ENCODE results near the gene SOAT2. TPM values are rescaled to one million over a fixed set of nuclear protein-coding genes. Genes with fewer than 3 reads are reported as not detected.

Gene SOAT2
- total RNA-seq, 1 experiment from 2014 or later: not detected

DNA sequence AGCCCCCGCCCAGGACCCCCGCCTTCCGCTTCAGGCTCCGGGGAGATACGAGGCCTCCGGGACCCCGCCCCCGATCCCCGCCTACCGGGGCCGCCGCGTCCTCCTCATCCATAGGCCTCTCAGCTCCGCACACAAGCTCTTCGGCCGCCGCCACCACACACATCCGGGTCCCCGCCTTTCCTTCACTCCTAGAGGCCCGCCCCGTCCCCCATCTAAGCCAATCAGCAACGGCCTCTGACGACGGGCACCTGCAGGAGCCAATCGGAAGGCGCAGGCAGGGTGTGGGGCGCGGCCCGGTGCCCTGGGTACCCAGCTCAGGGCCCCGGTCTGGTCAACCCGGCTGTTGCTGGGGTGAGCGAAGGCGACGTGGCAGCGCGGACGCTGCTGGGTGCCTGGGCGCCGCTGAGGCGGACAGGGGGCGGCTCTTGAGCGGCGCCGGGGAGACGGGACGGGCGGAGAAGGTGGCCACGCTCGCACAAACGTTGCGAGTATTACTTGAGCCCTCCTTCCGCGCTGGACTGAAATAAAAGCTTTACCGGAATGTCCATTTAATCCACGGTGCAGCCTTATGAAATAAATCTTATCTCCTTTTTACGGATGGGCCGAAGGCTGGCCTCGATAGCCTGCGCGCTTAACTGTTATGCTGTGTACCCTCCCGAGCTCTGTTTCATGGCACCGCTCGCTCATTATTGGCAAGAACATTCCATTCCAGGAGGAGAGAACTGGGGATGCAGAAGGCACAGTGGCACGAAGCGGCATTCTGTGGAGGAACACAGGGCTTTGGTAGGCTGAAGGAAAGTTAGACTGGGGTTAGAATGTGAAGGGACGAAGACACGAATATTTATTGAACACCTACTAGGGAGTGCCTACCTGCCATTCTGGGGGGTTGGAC lies 23.8 kb upstream of the SOAT2 start, which contains the start of gene SPRYD3:
Gene SPRYD3 (minus strand): TSS at position 165 of the 892 bp plus-strand sequence. CDS start 57 bp downstream, at position 108.
- DNase-seq (ENCODE audit: low read depth, low spot score) (peak; percentile 78), ATAC-seq (peak; percentile 99)
- H3K36me3 ChIP-seq (ENCODE audit: control insufficient read depth, insufficient read depth, low read length): no peaks in the 10 kb centered on the region
- no peaks in the 10 kb centered on the region for H3K9me3 ChIP-seq (ENCODE audit: control insufficient read depth, insufficient read depth, low read depth, low read length)
- H3K27me3 ChIP-seq (ENCODE audit: control insufficient read depth, insufficient read depth, low read length): no peaks in the 10 kb centered on the region
- CTCF ChIA-PET: interaction anchor here (0.6 to 1.9 kb wide), 5 partner anchors 13 to 209 kb away, joined by 3 to 13 read pairs (median 3); no protein-coding TSS in a partner anchor
- 0 out of 2 replicates have a peak, but pooled peaks cover 3% of the 10 kb centered on the region for H3K4me1 ChIP-seq (ENCODE audit: control insufficient read depth, insufficient read depth, low read length)
- TF ChIP-seq TCF7L2 (IDR thresholded peaks at IDR 0.05; ENCODE audit: low read depth, low read length): no peak
- no peak for TF ChIP-seq CTCF (IDR thresholded peaks at IDR 0.05)
- 0 out of 2 replicates have a peak, but pooled peaks have one; percentile 20 for TF ChIP-seq SIN3A (IDR thresholded peaks at IDR 0.05; ENCODE audit: borderline replicate concordance, insufficient read depth, low read depth, low read length)
- TF ChIP-seq POLR2AphosphoS5 (IDR thresholded peaks at IDR 0.05; ENCODE audit: low read depth, low read length): peak; percentile 85
- TF ChIP-seq, protein P1, sequence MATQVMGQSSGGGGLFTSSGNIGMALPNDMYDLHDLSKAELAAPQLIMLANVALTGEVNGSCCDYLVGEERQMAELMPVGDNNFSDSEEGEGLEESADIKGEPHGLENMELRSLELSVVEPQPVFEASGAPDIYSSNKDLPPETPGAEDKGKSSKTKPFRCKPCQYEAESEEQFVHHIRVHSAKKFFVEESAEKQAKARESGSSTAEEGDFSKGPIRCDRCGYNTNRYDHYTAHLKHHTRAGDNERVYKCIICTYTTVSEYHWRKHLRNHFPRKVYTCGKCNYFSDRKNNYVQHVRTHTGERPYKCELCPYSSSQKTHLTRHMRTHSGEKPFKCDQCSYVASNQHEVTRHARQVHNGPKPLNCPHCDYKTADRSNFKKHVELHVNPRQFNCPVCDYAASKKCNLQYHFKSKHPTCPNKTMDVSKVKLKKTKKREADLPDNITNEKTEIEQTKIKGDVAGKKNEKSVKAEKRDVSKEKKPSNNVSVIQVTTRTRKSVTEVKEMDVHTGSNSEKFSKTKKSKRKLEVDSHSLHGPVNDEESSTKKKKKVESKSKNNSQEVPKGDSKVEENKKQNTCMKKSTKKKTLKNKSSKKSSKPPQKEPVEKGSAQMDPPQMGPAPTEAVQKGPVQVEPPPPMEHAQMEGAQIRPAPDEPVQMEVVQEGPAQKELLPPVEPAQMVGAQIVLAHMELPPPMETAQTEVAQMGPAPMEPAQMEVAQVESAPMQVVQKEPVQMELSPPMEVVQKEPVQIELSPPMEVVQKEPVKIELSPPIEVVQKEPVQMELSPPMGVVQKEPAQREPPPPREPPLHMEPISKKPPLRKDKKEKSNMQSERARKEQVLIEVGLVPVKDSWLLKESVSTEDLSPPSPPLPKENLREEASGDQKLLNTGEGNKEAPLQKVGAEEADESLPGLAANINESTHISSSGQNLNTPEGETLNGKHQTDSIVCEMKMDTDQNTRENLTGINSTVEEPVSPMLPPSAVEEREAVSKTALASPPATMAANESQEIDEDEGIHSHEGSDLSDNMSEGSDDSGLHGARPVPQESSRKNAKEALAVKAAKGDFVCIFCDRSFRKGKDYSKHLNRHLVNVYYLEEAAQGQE (IDR thresholded peaks at IDR 0.05; ENCODE audit: insufficient read depth in 1 of 2, low read depth in 2 of 2, low read length in 1 of 2): no peak
- peak within 1 kb of the TSS; percentile 95 for H3K27ac ChIP-seq (ENCODE audit: low read length)
- TSS peak; percentile 94 for BruUV-seq (replicated peaks)
- intact Hi-C loops (cut with micrococcal nuclease; ENCODE audit: unreplicated experiment): no loop called here
- POLR2A ChIA-PET: interaction anchor here (0.6 to 1.0 kb wide), 5 partner anchors 8 to 101 kb away, joined by 3 to 8 read pairs (median 5); no protein-coding TSS in a partner anchor
- in situ Hi-C loops (cut with HindIII; ENCODE audit: low pct_unique_long_range_greater_than_20kb, low sequenced_read_pairs): no loop called here
- H3K4me3 ChIP-seq (ENCODE audit: low read depth in 2 of 2, low read length in 2 of 2): peak within 1 kb of the TSS; percentile 67 to 89

GRCh38 chr12:53082637-53083175 lies 20.6 kb upstream of the SOAT2 start:
- Histone ChIP-seq H3K27ac (ENCODE audit: low read length) (no peak overlapping the region), H3K27me3 (ENCODE audit: control insufficient read depth, insufficient read depth, low read length) (no peaks in the 10 kb centered on the region), H3K36me3 (ENCODE audit: control insufficient read depth, insufficient read depth, low read length) (no peaks in the 10 kb centered on the region), H3K4me1 (ENCODE audit: control insufficient read depth, insufficient read depth, low read length) (0 out of 2 replicates have a peak, but pooled peaks cover 3% of the 10 kb centered on the region), H3K4me3 (ENCODE audit: low read depth in 2 of 2, low read length in 2 of 2) (no peak overlapping the region), H3K9me3 (ENCODE audit: control insufficient read depth, insufficient read depth, low read depth, low read length) (no peaks in the 10 kb centered on the region)
- no peak for DNase-seq (ENCODE audit: low read depth, low spot score)
- BruUV-seq (replicated peaks): no TSS peak
- ATAC-seq: no peak
- in situ Hi-C loops (cut with HindIII; ENCODE audit: low pct_unique_long_range_greater_than_20kb, low sequenced_read_pairs): no loop called here
- TF ChIP-seq, protein P1 (IDR thresholded peaks at IDR 0.05; ENCODE audit: insufficient read depth in 1 of 2, low read depth in 2 of 2, low read length in 1 of 2): no peak
- TF ChIP-seq CTCF (IDR thresholded peaks at IDR 0.05) (no peak), POLR2AphosphoS5 (IDR thresholded peaks at IDR 0.05; ENCODE audit: low read depth, low read length) (no peak), TCF7L2 (IDR thresholded peaks at IDR 0.05; ENCODE audit: low read depth, low read length) (no peak), SIN3A (IDR thresholded peaks at IDR 0.05; ENCODE audit: borderline replicate concordance, insufficient read depth, low read depth, low read length) (no peak)
- ChIA-PET POLR2A (no interaction called here), CTCF (no interaction called here)
- intact Hi-C loops (cut with micrococcal nuclease; ENCODE audit: unreplicated experiment): no loop called here

All from Panc1 (cell line).